M059J (cell line): Measurements from ENCODE around the gene OR8K3. TPM values are rescaled to one million over a fixed set of nuclear protein-coding genes. Genes with fewer than 3 reads are reported as not detected.

Source experiments
- DNase-seq: peaks from one replicate; pipeline ENCODE4 v3.0.0-alpha.2; 2012; ENCODE audit warnings: low read depth
- total RNA-seq: library from RNA; depleted of rRNA; stranded (reverse); fragments of >200 nt; shearing (Covaris generic); gene quantifications from 2 replicates; pipeline ENCODE4 v1.2.3, GENCODE V29; 2014; rRNA removed

Gene OR8K3
- not detected in 2 replicates for total RNA-seq

DNA sequence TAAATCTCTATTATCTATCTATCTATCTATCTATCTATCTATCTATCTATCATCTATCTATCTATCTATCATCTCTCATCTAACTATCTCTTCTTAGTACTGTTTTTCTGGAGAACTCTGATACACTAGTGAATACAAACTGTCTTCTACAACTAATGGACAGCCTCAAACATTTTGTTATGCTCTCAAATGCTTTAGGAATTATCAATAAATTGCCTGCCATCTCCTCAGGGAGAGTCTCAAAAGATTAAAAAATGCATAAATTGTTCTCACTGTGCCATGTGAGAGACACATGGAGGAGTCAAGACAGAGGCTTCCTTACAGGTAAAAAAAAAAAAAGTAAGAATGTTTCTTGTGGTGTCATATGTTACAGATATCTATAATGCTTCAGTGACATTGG lies at the start of gene OR8K3:
Gene OR8K3 (plus strand): TSS at position 301 of the 400 bp plus-strand sequence. CDS start 3,163 bp downstream, outside the sequence.
- no peak for DNase-seq

- DNase-seq, result no peak
Measured at GRCh38 chr11:56271092-56271491, 43.9 kb upstream of the OR8K3 start.

DNA sequence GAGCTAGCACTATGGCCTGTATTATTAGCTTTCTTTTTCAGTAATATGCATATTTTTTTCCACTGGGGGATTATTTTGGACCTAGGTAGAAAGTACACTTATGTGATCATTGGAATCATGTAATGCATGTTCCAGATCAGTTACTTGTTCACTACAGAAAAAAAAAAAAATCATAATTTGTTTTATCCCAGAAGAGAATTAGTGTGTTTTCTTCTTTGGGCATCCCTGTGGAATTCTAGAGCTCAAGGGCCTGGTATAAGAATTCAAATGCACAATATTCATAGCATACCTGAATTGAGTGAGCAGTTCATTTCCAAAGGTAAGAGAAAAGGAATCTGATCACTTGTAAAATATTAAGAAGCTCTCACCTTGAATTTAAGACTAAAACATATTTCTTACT lies 41.1 kb upstream of the OR8K3 start, which contains the start of gene OR5T1:
Gene OR5T1 (plus strand): TSS at position 301 of the 400 bp plus-strand sequence. CDS start 1,485 bp downstream, outside the sequence.
- no peak for DNase-seq

GRCh38 chr11:56292154-56292553 lies 22.8 kb upstream of the OR8K3 start, which contains the start of gene OR8H1:
TSS of gene OR8H1 (minus strand) at chr11:56292254. CDS start at chr11:56291062, 1,192 bp downstream.
- no peak for DNase-seq

DNA sequence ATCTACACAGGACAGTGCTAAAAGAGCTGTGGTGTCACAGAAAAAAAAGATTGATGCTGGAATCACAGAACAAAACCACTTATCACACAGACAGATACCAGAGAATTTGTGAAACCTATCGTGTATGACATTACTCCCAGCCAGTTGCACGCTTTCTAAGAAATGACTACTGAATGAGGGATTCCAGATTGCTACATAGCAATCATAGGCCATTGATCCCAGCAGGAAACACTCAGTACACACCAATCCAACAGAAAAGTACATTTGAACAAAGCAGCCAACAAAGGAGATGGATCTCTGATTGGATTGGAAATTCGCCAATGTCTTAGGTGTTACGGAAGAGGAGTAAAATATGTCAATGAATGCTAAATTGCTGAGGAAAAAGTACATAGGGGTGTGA lies 18.0 kb upstream of the OR8K3 start:
- DNase-seq, result no peak

DNA sequence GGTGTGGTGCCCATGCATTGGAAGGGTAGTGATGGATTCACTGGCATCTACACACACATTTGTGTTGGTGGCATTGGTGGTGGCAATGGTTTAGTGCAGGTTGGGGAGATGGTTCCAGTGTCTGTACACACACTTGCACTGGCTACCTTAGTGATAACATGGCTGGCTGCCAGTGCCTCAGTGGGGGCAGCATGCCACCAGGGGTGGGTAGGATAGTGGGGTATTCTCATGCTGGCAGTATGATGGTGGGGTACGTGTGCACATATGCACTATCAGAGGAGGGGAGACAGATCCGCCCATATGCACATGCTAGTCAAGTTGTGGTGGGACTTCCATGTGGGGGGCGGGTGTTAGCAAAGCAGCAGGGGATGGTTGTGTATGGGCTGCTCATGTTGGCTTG lies 7.1 kb upstream of the OR8K3 start:
- no peak for DNase-seq

DNA sequence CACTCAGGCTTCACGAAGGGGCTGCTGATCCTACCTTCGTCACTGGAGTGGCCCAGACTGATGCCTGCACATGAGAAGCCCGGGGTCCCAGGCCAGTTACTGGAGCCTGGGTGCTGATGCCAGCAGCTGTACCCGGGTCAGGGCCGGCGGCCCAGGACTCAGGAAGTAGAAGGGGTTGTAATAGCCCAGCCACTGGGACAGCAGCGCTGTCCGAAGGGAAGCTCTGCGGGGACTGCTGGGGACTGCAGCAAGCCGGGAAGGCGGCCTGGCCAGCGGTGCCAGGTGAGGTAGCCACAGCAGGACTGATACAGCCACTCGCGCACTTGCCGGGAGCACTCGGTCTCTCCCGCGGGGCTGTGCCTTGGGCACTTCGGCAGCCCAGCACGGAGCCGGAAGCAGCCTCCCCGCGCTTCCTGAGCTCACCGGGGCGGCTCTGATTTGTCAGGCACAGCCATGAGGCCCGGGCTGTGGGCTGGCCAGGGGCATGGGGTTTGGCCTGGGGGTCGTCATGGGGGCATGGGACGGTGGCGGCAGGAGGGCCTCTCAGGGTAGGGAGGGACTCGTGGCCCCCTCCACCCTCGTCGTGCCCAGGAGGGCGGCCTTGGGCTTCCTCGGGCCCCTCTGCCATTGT lies 17.0 kb downstream of the OR8K3 start:
- no peak for DNase-seq

GRCh38 chr11:56333156-56333555 lies 18.2 kb downstream of the OR8K3 start:
- no peak for DNase-seq

DNA sequence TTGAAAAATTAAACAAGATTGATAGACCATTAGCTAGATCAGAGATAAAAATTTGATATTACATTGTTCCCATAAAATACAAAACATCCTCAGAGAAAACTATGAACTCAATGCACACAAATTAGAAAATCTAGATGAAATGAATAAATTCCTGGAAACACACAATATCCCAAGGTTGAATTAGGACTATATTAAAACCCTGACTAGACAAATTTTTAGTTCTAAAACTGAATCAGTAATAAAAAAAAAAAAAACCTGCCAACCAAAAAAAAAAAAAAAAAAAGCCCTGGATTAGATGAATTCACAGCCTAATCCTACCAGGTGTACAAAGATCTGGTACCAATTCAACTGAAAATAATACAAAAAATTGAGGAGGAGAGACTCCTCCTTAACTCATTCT lies 25.3 kb downstream of the OR8K3 start:
- no peak for DNase-seq

- DNase-seq, result no peak
Measured at GRCh38 chr11:56345739-56346138, 30.8 kb downstream of the OR8K3 start, which contains the start of gene OR8K1. TSS of gene OR8K1 (plus strand) at chr11:56346039. CDS start at chr11:56346039, 0 bp downstream.

- no peak for DNase-seq
Measured at GRCh38 chr11:56353991-56354390, 39.0 kb downstream of the OR8K3 start, which contains the start of gene OR8J1. TSS of gene OR8J1 (plus strand) at chr11:56354291. CDS start at chr11:56360247, 5,956 bp downstream.

Other genes with a start within 250 kb of the OR8K3 start
- gene OR8I2, start 221.8 kb upstream of the OR8K3 start, total RNA-seq, result not detected in 2 replicates
- not detected in 2 replicates for gene OR8H2, start 211.5 kb upstream of the OR8K3 start, total RNA-seq
- gene OR8H3, start 192.8 kb upstream of the OR8K3 start, total RNA-seq, result not detected in 2 replicates
- gene OR8J3, start 174.9 kb upstream of the OR8K3 start, total RNA-seq, result not detected in 2 replicates
- gene OR8K5, start 154.8 kb upstream of the OR8K3 start, total RNA-seq, result not detected in 2 replicates
- gene OR5J2, start 138.5 kb upstream of the OR8K3 start, total RNA-seq, result not detected in 2 replicates
- gene OR5T2, start 80.9 kb upstream of the OR8K3 start, total RNA-seq, result not detected in 2 replicates
- not detected in 2 replicates for gene OR5T3, start 62.9 kb upstream of the OR8K3 start, total RNA-seq
- gene OR5T1, start 41.0 kb upstream of the OR8K3 start, total RNA-seq, result not detected in 2 replicates
- not detected in 2 replicates for gene OR8H1, start 22.9 kb upstream of the OR8K3 start, total RNA-seq
- gene OR8K1, start 30.9 kb downstream of the OR8K3 start, total RNA-seq, result not detected in 2 replicates
- gene OR8J1, start 39.1 kb downstream of the OR8K3 start, total RNA-seq, result not detected in 2 replicates
- gene OR8U1, start 60.5 kb downstream of the OR8K3 start, total RNA-seq, result not detected in 2 replicates
- not detected in 2 replicates for gene OR5AL1, start 97.6 kb downstream of the OR8K3 start, total RNA-seq
- gene OR5M3, start 158.2 kb downstream of the OR8K3 start, total RNA-seq, result not detected in 2 replicates
- gene OR5M8, start 176.2 kb downstream of the OR8K3 start, total RNA-seq, result not detected in 2 replicates
- not detected in 2 replicates for gene OR5M11, start 228.1 kb downstream of the OR8K3 start, total RNA-seq